GM23338 (cell line): Measurements from ENCODE around the gene ACTL6B. TPM values are rescaled to one million over a fixed set of nuclear protein-coding genes. Genes with fewer than 3 reads are reported as not detected.

ENCODE experiments used
- ATAC-seq: fragments of 200-7000 bp; cut with Tn5 transposase; 3 replicates; pipeline ENCODE4 v1.9.1; 2020
- DNase-seq: peaks from one replicate; pipeline ENCODE4 v3.0.0-alpha.2; 2015; ENCODE audit warnings: low spot score
- H2AFZ ChIP-seq: fragments of 200-600 bp; sonication (generic); 2 replicates; pipeline ENCODE4 v1.8.0; 2016; ENCODE audit warnings: antibody characterized with exemption, mild to moderate bottlenecking, moderate library complexity
- H3F3A ChIP-seq: fragments of 200-600 bp; sonication (generic); replicated peaks from 2 replicates; pipeline ENCODE4 v1.8.0; 2017; ENCODE audit warnings: antibody characterized with exemption, mixed run types, low read depth
- H3K27ac ChIP-seq: fragments of 200-600 bp; sonication (generic); 2 replicates; pipeline ENCODE4 v1.6.1; 2016; ENCODE audit warnings: low read depth
- H3K27me3 ChIP-seq: fragments of 200-600 bp; sonication (generic); 2 replicates; pipeline ENCODE4 v1.8.0; 2016; ENCODE audit warnings: mild to moderate bottlenecking, mixed run types, moderate library complexity; ENCODE audit not compliant: insufficient read depth
- H3K36me3 ChIP-seq: fragments of 200-600 bp; sonication (generic); 2 replicates; pipeline ENCODE4 v1.8.0; 2016; ENCODE audit warnings: mild to moderate bottlenecking; ENCODE audit not compliant: insufficient read depth
- H3K4me1 ChIP-seq: fragments of 200-600 bp; sonication (generic); 2 replicates; pipeline ENCODE4 v1.8.0; 2016; ENCODE audit warnings: mild to moderate bottlenecking, moderate library complexity; ENCODE audit not compliant: insufficient read depth
- H3K4me2 ChIP-seq: fragments of 200-600 bp; sonication (generic); 2 replicates; pipeline ENCODE4 v1.7.1; 2017; ENCODE audit warnings: mixed run types
- H3K4me3 ChIP-seq: fragments of 200-600 bp; sonication (generic); 2 replicates; pipeline ENCODE4 v1.6.1; 2016; ENCODE audit warnings: mixed run types
- H3K79me2 ChIP-seq: fragments of 200-600 bp; sonication (generic); replicated peaks from 2 replicates; pipeline ENCODE4 v1.8.0; 2017; ENCODE audit warnings: mild to moderate bottlenecking; ENCODE audit not compliant: insufficient read depth
- H3K9me2 ChIP-seq: fragments of 200-600 bp; sonication (generic); 2 replicates; pipeline ENCODE4 v1.8.0; 2017; ENCODE audit not compliant: insufficient read depth
- H4K20me1 ChIP-seq: fragments of 200-600 bp; sonication (generic); replicated peaks from 2 replicates; pipeline ENCODE4 v1.8.0; 2017; ENCODE audit warnings: mild to moderate bottlenecking; ENCODE audit not compliant: insufficient read depth
- H3K27ac Mint-ChIP-seq: 2 replicates; pipeline ENCODE4 v1.8.0; 2020; ENCODE audit warnings: inconsistent platforms, mild to moderate bottlenecking, moderate library complexity, mixed read lengths
- H3K27me3 Mint-ChIP-seq: 3 replicates; pipeline ENCODE4 v1.8.0; 2022; ENCODE audit warnings: low read depth, mild to moderate bottlenecking, moderate library complexity, mixed read lengths, inconsistent platforms; ENCODE audit not compliant: insufficient read depth, poor library complexity
- H3K36me3 Mint-ChIP-seq: 3 replicates; pipeline ENCODE4 v1.8.0; 2021; ENCODE audit warnings: low read depth, mild to moderate bottlenecking, inconsistent platforms, moderate library complexity, mixed read lengths
- H3K4me1 Mint-ChIP-seq: 3 replicates; pipeline ENCODE4 v1.8.0; 2020; ENCODE audit warnings: mild to moderate bottlenecking, inconsistent platforms, mixed read lengths
- H3K4me3 Mint-ChIP-seq: 3 replicates; pipeline ENCODE4 v1.8.0; 2021; ENCODE audit warnings: moderate library complexity, mild to moderate bottlenecking, inconsistent platforms, mixed read lengths
- H3K9me3 Mint-ChIP-seq: 3 replicates; pipeline ENCODE4 v1.8.0; 2020; ENCODE audit warnings: moderate library complexity, mild to moderate bottlenecking, inconsistent platforms, mixed read lengths
- EZH2 ChIP-seq: fragments of 200-600 bp; sonication (generic); IDR thresholded peaks from one replicate; pipeline ENCODE4 v1.8.0; 2017; ENCODE audit warnings: antibody characterized with exemption, mild to moderate bottlenecking, low read depth; ENCODE audit not compliant: unreplicated experiment
- JUNB ChIP-seq: IDR thresholded peaks from one replicate; pipeline ENCODE4 v1.6.1; 2016; ENCODE audit warnings: antibody characterized with exemption; ENCODE audit not compliant: unreplicated experiment
- NANOG ChIP-seq: IDR thresholded peaks from 2 replicates; pipeline ENCODE4 v1.6.1; 2016; ENCODE audit warnings: antibody characterized with exemption, borderline replicate concordance
- polyA plus RNA-seq: library from polyadenylated mRNA; unstranded; fragments of >200 nt; fragmentation: Nextera tagmentation; extraction: Ambion mirVana; gene quantifications from 2 replicates; pipeline ENCODE4 v1.2.1, GENCODE V29; 2016
- total RNA-seq: library from RNA; depleted of rRNA; stranded (reverse); fragments of >200 nt; shearing (Covaris generic); gene quantifications from 2 replicates; pipeline ENCODE4 v1.2.3, GENCODE V29; 2014
- TF ChIP-seq, protein P1 (sequence below): IDR thresholded peaks from one replicate; pipeline ENCODE4 v1.6.1; 2018; ENCODE audit warnings: antibody characterized with exemption; ENCODE audit not compliant: unreplicated experiment
- TF ChIP-seq, protein P2 (sequence below): fragments of 250-450 bp; sonication (Bioruptor Pico); IDR thresholded peaks from 2 replicates; pipeline ENCODE4 v1.5.0; 2020; ENCODE audit warnings: mild to moderate bottlenecking, moderate library complexity

ACTL6B gene
- total and polyA plus RNA-seq, 2 experiments from 2014 or later = 0.69 to 2.5 TPM

DNA sequence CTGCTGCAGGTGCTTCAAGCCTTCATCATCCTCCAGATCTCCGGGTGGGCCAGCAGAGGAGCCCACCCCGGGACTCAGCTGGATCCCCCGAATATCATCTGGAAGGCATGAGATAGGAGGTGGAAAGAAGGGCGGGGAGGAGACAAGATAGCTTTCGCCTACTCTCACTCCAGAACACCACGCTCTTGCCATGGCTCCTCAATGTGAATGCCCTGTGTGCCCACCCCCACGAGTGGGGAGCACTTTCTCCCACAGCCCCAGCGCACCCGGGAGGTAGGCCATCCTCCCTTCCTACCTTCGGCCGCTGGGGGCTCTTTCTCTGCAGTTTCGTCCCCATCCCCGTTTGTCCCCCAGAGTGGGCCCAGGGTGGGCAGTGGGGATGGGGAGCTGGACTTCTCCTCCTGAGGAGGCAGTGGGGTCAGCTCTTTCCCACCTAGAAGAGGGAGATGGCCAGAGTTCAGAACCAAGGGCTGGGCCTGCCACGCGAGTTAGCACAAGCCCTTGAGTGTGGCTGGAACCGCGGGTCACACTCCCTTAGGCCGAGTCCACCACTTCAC is 28.9 kb upstream of the ACTL6B start (continued):
- TF ChIP-seq, protein P1, sequence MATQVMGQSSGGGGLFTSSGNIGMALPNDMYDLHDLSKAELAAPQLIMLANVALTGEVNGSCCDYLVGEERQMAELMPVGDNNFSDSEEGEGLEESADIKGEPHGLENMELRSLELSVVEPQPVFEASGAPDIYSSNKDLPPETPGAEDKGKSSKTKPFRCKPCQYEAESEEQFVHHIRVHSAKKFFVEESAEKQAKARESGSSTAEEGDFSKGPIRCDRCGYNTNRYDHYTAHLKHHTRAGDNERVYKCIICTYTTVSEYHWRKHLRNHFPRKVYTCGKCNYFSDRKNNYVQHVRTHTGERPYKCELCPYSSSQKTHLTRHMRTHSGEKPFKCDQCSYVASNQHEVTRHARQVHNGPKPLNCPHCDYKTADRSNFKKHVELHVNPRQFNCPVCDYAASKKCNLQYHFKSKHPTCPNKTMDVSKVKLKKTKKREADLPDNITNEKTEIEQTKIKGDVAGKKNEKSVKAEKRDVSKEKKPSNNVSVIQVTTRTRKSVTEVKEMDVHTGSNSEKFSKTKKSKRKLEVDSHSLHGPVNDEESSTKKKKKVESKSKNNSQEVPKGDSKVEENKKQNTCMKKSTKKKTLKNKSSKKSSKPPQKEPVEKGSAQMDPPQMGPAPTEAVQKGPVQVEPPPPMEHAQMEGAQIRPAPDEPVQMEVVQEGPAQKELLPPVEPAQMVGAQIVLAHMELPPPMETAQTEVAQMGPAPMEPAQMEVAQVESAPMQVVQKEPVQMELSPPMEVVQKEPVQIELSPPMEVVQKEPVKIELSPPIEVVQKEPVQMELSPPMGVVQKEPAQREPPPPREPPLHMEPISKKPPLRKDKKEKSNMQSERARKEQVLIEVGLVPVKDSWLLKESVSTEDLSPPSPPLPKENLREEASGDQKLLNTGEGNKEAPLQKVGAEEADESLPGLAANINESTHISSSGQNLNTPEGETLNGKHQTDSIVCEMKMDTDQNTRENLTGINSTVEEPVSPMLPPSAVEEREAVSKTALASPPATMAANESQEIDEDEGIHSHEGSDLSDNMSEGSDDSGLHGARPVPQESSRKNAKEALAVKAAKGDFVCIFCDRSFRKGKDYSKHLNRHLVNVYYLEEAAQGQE = no peak
- TF ChIP-seq NANOG = no peak
- TF ChIP-seq EZH2 = no peak

DNA sequence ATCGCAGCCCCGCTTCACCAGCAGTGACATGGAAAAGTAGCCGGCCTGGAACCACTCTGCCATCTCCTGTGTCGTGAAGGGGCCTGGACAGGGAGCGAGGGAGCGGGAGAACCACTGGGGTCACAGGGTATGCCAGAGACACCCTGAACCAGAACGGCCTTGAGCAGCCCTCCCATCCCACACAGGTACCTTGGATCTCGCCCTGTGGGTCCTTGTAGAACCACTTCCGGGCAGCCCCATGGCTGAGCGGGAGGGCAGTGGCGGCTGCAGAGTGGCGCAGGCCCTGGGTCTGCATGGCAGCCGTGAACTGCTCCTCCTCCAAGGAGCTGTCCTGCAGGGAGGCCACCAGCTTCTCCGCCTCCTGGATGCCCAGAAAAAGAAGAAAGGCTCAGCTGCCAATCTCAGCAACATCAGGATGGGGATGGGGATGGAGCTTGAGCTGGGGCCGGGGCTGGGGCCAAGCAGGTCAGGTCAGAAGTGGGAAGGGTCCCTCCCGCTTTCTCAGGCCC is 28.3 kb upstream of the ACTL6B start:
- no peaks in the 10 kb centered on the region for H3K27me3 ChIP-seq
- H3K4me1 ChIP-seq = peaks cover 7% of the 10 kb centered on the region; the same call in 1 of the 2 replicates
- no peak for DNase-seq
- no peak overlapping the region for H3K4me2 ChIP-seq
- no peaks in the 10 kb centered on the region for H3K9me2 ChIP-seq
- peaks cover 4% of the 10 kb centered on the region; the same call in 1 of the 2 replicates for H3K36me3 ChIP-seq
- H3K4me3 ChIP-seq = no peak overlapping the region
- no peak overlapping the region for H2AFZ ChIP-seq
- peaks cover 19% of the 10 kb centered on the region for H3K79me2 ChIP-seq
- peaks cover 13% of the 10 kb centered on the region for H4K20me1 ChIP-seq
- Mint-ChIP-seq H3K4me1 (peaks cover 14% of the 10 kb centered on the region), H3K4me3 (no peak overlapping the region), H3K27me3 (peaks cover 17% of the 10 kb centered on the region), H3K27ac (no peak overlapping the region), H3K9me3 (no peaks in the 10 kb centered on the region), H3K36me3 (peaks cover 74% of the 10 kb centered on the region)
- H3K27ac ChIP-seq = no peak overlapping the region
- no peak for ATAC-seq
- H3F3A ChIP-seq = peaks cover 30% of the 10 kb centered on the region; the same call in 1 of the 2 replicates
- TF ChIP-seq, protein P2, sequence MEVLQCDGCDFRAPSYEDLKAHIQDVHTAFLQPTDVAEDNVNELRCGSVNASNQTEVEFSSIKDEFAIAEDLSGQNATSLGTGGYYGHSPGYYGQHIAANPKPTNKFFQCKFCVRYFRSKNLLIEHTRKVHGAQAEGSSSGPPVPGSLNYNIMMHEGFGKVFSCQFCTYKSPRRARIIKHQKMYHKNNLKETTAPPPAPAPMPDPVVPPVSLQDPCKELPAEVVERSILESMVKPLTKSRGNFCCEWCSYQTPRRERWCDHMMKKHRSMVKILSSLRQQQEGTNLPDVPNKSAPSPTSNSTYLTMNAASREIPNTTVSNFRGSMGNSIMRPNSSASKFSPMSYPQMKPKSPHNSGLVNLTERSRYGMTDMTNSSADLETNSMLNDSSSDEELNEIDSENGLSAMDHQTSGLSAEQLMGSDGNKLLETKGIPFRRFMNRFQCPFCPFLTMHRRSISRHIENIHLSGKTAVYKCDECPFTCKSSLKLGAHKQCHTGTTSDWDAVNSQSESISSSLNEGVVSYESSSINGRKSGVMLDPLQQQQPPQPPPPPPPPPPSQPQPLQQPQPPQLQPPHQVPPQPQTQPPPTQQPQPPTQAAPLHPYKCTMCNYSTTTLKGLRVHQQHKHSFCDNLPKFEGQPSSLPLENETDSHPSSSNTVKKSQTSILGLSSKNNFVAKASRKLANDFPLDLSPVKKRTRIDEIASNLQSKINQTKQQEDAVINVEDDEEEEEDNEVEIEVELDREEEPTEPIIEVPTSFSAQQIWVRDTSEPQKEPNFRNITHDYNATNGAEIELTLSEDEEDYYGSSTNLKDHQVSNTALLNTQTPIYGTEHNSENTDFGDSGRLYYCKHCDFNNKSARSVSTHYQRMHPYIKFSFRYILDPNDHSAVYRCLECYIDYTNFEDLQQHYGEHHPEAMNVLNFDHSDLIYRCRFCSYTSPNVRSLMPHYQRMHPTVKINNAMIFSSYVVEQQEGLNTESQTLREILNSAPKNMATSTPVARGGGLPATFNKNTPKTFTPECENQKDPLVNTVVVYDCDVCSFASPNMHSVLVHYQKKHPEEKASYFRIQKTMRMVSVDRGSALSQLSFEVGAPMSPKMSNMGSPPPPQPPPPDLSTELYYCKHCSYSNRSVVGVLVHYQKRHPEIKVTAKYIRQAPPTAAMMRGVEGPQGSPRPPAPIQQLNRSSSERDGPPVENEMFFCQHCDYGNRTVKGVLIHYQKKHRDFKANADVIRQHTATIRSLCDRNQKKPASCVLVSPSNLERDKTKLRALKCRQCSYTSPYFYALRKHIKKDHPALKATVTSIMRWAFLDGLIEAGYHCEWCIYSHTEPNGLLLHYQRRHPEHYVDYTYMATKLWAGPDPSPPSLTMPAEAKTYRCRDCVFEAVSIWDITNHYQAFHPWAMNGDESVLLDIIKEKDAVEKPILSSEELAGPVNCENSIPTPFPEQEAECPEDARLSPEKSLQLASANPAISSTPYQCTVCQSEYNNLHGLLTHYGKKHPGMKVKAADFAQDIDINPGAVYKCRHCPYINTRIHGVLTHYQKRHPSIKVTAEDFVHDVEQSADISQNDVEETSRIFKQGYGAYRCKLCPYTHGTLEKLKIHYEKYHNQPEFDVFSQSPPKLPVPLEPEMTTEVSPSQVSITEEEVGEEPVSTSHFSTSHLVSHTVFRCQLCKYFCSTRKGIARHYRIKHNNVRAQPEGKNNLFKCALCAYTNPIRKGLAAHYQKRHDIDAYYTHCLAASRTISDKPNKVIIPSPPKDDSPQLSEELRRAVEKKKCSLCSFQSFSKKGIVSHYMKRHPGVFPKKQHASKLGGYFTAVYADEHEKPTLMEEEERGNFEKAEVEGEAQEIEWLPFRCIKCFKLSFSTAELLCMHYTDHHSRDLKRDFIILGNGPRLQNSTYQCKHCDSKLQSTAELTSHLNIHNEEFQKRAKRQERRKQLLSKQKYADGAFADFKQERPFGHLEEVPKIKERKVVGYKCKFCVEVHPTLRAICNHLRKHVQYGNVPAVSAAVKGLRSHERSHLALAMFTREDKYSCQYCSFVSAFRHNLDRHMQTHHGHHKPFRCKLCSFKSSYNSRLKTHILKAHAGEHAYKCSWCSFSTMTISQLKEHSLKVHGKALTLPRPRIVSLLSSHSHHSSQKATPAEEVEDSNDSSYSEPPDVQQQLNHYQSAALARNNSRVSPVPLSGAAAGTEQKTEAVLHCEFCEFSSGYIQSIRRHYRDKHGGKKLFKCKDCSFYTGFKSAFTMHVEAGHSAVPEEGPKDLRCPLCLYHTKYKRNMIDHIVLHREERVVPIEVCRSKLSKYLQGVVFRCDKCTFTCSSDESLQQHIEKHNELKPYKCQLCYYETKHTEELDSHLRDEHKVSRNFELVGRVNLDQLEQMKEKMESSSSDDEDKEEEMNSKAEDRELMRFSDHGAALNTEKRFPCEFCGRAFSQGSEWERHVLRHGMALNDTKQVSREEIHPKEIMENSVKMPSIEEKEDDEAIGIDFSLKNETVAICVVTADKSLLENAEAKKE (CRISPR knock-in tag) = no peak
- TF ChIP-seq, protein P1 = no peak
- no peak for TF ChIP-seq JUNB
